Measurements from ENCODE around the gene TRAPPC3.

The TRAPPC3 gene

GRCh38 chr1:36122062-36123030 is 26.9 kb downstream of the TRAPPC3 start:
- H3K4me1 ChIP-seq: peaks cover 0 to 77% (median 48%) of the 10 kb centered on the region in 4 donors
- no peak for DNase-seq
- H3K4me3 ChIP-seq: peak overlapping the region in 1 of 2 donors; percentile 68
- intact Hi-C loops (cut with DNase I; ENCODE audit: low total_unique reads): no loop called here
- H3K27ac ChIP-seq: peak overlapping the region; percentile 91 to 93
- no peak for TF ChIP-seq CTCF (IDR thresholded peaks at IDR 0.05)
- no peaks in the 10 kb centered on the region for H3K27me3 ChIP-seq
- H3K36me3 ChIP-seq: no peaks in the 10 kb centered on the region
- H3K9me3 ChIP-seq: no peaks in the 10 kb centered on the region

GRCh38 chr1:36119456-36119855 is 29.8 kb downstream of the TRAPPC3 start:
- DNase-seq: no peak
- TF ChIP-seq CTCF (IDR thresholded peaks at IDR 0.05): no peak
- Histone ChIP-seq H3K27ac (peak overlapping the region; percentile 73 to 93), H3K36me3 (no peaks in the 10 kb centered on the region), H3K27me3 (no peaks in the 10 kb centered on the region), H3K4me3 (no peak overlapping the region), H3K9me3 (no peaks in the 10 kb centered on the region), H3K4me1 (peaks cover 0 to 84% (median 61%) of the 10 kb centered on the region in 4 donors)
- intact Hi-C loops (cut with DNase I; ENCODE audit: low total_unique reads): no loop called here

DNA sequence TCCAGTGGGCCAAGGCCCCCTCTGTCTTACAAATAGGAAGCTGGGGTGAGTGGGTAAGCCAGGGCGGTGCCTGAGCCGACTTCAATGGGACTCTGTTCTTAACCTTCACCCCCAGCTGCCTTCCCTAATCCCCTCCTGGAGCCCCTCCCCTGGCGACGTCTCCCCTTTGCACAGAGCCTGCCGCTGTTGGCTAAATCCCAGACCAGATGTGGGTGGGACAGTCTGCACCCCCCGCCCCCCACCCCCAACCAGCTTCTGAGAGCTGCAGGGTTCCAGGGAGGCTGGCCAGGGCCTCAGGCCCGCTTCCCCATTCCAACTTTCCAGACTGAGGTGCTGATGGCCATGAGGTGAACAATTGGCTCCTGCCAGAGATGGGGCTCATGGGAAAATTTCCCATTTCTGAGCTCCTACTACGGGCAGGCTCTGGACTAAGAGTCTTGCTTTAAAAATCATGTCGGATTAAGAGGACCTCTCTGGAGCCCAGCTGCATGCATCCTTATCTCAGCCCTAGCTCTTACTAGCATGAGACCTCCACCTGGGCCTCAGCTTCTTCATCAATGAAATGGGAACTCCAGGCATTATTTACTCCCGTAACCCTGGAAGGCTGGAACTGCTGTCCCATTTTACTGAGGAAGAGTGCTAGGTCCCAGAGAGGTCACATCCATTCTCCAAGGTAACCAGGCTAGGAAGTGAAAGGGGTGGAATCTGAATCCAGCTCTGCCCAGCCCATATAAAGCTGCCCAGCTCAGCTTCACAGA is 30.7 kb downstream of the TRAPPC3 start:
- Histone ChIP-seq H3K27me3 (no peaks in the 10 kb centered on the region), H3K9me3 (no peaks in the 10 kb centered on the region), H3K4me1 (peaks cover 0 to 79% (median 53%) of the 10 kb centered on the region in 4 donors), H3K4me3 (no peak overlapping the region), H3K27ac (peak overlapping the region; percentile 73 to 93), H3K36me3 (no peaks in the 10 kb centered on the region)
- no peak for TF ChIP-seq CTCF (IDR thresholded peaks at IDR 0.05)
- DNase-seq: no peak
- intact Hi-C loops (cut with DNase I; ENCODE audit: low total_unique reads): no loop called here

GRCh38 chr1:36116901-36117300 is 32.4 kb downstream of the TRAPPC3 start:
- Histone ChIP-seq H3K4me1 (peaks cover 0 to 74% (median 50%) of the 10 kb centered on the region in 4 donors), H3K27ac (peak overlapping the region; percentile 83 to 93), H3K27me3 (no peaks in the 10 kb centered on the region), H3K36me3 (peaks cover 0 to 8% (median 0%) of the 10 kb centered on the region in 3 donors), H3K4me3 (no peak overlapping the region), H3K9me3 (no peaks in the 10 kb centered on the region)
- TF ChIP-seq CTCF (IDR thresholded peaks at IDR 0.05): no peak
- intact Hi-C loops (cut with DNase I; ENCODE audit: low total_unique reads): no loop called here
- no peak for DNase-seq

- no peak overlapping the region for H3K4me3 ChIP-seq
- H3K36me3 ChIP-seq: peaks cover 0 to 8% (median 0%) of the 10 kb centered on the region in 3 donors
- H3K27ac ChIP-seq: peak overlapping the region; percentile 83 to 93
- H3K9me3 ChIP-seq: no peaks in the 10 kb centered on the region
- no peak for DNase-seq
- no peaks in the 10 kb centered on the region for H3K27me3 ChIP-seq
- TF ChIP-seq CTCF (IDR thresholded peaks at IDR 0.05): no peak
- H3K4me1 ChIP-seq: peaks cover 0 to 71% (median 50%) of the 10 kb centered on the region in 4 donors
- intact Hi-C loops (cut with DNase I; ENCODE audit: low total_unique reads): no loop called here
These were observed 33.4 kb downstream of the TRAPPC3 start for GRCh38 chr1:36115931-36116330.
